GM21786 (cell line): ENCODE measurements around the gene CTNND2.

ENCODE experiments used
- ATAC-seq: cut with Tn5 transposase; IDR thresholded peaks from one replicate; pipeline ENCODE4 v1.9.1; 2021; ENCODE audit not compliant: unreplicated experiment

Gene CTNND2

DNA sequence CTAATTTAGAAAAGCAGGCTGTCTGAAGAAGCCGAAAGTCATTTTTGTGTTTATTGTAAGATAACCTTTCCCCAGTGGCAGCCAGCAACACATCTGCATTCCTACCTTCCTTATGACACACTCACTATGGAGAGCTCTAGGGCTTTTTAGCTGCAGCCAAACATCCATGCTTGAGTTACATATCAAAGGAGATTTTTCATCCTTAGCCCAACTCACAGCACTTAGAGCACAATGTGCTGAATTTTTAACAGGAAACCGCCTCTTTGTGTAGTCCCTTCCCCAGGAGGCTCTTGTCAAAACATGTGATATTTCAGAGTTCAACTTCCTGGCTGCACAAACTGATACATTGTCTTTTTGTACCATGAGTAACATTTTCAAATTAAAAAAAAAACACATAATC lies 379.2 kb downstream of the CTNND2 start:
- no peak for ATAC-seq

DNA sequence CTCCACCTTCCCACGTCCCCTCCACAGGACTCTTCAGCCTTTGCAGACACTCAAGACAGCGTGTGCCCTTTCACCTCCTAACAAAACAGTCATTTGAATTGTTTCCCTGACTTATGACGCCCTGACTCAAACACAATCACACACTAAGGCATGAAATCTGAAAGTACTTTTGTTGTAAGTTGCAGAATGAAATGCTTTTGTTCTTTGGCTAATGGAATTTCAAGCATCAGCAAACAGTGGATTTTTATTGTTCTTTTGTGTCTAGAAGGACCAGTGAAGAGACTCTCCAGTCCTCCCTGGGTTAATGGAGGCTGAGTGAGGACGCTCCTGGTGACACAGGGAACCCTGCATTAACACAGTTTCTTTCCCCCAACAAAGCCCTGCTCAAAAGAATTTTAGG lies 380.1 kb downstream of the CTNND2 start:
- ATAC-seq = no peak

DNA sequence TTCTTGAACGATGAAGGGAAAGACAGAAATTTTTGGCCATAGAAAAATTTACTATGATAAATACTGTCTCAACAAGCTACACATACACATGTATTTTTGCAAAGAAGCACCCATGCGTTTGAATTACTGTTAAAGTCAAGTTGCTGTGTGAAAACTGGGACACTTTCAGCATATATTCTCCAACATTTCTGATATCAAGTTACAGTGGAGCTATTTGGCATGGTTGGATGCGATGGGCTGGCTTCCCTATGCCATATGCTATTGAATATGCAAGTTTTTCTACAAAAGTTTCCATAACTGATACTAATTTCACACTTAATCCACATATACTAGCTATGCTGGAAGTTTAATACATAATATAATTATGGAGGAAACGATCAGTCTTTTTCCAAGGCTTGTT lies 381.4 kb downstream of the CTNND2 start:
- no peak for ATAC-seq

DNA sequence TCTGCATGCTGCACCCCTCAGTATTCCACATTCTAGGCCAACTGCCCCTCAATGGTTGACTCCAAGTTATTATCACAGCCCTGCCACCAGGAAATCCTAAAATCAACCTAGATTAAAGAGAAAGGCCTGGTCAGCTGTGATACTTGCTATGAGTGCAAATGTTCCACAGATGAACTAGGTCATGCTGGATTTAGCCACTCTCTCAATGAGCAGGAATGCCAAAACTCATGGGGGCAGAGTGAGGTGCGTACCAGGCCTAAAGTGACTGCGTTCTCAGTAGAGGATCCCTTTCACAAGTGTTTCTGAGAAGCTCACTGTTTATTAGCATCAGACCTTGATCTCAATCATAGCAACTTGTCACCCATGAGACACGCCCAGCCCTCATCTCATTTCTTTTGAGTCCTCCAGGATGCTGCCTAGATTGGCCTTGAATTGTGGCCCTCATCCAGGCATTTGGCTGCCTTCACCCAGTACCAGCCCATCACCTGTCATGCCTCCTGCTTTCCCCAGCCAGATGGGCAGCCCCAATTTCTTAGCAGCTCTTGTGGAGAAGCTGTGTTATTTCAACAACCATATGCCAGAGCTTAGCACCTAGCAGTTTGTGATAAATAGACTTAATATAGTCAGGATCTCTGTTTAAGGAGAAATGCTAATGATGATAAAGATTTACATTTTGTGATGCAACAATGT lies 383.9 kb downstream of the CTNND2 start:
- ATAC-seq = no peak

DNA sequence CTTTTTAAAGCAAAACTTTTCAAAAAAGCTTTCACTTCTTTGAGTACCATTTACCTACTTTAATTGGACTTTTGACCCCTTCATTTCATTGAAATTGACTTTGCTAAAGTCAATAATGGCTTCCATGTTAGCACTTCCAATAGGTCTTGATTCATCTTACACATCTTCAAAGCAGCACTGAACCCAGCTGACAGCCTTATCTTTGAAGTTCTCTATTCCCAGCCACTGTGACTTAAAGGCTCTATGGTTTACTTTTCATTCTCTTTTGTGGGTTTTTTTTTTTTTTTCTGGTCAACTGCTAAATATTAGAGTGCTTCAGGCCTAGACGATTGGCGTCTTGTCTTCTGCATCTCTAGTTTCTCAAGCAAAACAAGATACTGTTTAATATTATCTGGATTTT lies 385.0 kb downstream of the CTNND2 start:
- ATAC-seq = no peak

DNA sequence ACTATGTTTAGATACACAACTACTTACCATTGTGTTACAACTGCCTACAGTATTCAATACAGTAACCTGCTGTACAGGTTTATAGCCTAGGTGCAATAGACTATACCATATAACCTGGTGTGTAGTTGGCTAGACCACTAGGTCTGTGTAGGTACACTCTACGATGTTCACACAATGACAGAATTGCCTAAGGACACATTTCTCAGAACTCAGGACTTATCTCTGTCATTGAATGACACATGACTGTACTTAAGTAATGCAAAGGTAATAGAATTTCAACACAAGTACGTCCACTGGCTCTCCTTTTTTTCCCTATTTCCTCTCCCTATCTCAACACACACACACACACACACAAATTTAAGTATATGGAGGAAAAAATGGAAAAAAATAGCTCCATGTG lies 385.6 kb downstream of the CTNND2 start:
- ATAC-seq = no peak

DNA sequence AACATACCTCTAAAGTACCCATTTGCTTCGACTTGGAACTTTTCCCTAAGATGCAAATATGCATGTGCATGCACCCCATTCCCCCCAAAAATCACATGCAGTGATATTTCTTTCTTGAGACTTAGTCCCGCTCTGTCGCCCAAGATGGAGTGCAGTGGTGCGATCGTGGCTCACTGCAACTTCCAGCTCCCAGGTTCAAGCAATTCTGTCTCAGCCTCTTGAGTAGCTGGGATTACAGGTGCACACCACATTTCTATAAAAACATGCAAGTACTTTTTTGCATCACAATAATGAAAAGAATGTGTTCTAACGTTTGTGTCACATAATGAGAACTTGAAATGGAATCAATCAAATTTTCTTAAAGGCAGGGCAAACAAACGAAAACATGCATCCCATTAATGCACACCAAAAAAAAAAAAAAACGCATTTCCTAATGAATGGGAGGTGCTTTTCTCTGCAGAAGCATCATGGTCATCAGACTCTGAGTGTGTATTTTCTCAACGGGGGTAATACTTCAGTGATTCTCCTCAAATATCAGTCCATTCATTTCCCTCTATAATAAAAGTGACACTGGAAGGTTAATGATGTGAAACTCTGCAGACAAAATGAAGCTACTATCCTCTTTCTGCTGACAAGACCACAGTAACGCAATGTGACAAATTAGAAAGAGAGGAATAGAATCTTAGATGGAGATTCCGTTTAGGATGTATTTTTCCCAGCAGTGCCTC lies 389.4 kb downstream of the CTNND2 start:
- no peak for ATAC-seq

DNA sequence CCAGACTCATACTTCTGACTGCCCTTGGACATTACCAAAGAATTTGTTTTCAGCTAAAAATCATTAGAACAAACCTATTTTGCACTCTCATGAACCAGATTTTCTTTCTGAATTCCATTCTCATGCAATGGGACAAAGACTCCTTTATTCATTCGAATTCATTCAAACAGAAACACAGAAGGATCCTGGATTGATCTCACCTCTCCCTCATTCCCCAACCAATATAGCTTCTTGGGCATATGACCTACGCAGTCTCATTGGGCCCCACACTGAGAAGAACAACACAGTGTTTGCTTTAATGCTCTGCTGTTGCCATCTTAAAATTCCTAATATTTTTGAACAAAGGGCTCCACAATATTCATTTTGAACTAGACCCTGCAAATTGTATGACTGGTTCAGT lies 392.4 kb downstream of the CTNND2 start:
- ATAC-seq = no peak

DNA sequence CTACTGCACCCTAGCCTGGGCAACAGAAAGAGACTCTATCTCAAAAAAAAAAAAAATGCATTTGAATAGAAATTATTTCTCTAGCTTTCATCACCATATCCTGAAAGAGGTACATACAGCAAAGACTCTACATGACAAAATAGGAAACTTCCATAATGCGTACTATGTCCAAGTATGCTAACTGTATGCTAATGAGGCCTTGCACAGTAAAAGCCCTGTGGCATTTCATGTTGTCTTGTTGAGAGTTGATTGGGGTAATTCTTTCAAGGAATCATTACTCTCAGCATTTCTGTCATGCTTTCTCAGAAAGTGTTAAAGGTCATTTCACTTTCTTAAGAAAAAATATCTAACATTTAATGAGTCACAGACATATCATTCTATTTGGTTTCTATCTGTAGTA lies 393.4 kb downstream of the CTNND2 start:
- no peak for ATAC-seq

DNA sequence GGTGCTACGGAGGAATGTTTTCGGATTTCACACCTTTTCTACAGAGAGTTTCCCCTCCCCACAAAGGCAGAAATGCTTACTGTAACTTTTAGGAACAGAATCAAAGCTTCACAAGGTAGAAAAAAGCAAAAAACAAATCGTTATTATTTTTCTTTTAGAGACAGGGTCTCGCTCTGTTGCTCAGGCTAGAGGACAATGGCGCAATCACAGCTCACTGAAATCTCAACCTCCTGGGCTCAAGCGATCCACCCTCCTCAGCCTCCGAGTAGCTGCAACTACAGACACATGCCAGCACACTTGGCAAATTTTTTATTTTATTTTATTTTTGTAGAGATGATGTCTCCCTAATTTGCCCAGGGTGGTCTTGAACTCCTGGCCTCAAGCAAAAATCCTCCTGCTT lies 394.5 kb downstream of the CTNND2 start:
- ATAC-seq = no peak

DNA sequence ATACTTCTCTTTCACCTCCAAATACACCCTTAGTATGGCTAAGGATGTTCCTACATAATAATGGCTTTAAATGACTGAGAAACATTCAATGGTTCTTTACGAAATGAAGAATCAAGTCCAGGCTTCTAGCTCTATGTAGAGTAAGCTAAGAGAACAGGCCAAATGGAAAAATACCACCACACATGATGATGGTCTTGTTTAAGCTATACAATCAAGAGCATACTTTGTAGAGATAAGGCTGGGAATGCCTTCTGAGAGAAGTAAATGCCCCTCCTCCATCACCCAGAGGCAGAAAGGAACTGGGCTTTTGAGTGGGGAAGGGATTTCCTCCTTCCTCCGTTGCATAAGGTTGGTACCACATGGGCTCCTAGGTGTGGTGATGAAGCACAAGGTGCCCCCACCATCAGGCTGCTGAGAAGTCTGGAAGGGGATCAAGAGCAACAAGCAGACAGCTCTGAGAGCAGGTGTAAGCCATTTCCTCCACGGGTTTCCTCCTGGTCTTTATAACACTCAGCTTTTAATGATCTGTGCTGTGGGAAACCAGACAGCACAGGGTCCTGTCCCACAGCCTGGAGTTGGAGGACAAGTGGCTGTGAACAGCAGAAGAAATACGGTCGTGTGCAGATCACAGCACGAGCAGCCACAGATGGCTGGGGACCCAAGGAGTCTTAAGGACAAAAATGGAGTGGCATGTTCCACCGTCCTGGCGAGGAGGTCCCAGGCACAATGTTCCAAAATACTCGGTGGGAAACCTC lies 396.9 kb downstream of the CTNND2 start:
- no peak for ATAC-seq

DNA sequence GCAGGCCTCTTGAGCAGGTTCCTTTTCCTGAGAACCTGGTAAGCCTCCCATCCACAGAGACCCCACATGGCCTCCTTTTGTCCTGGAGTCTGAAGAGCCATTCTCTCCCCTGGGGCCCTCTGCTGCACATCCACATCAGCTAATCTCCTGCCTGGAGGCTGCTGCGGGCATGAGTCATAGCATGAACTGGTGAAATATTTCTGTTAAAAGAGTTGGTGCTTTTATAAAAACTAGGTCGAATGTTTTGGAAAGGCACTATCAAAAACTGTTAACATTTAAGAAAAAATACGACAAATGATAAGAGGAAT lies 399.4 kb downstream of the CTNND2 start:
- no peak for ATAC-seq

DNA sequence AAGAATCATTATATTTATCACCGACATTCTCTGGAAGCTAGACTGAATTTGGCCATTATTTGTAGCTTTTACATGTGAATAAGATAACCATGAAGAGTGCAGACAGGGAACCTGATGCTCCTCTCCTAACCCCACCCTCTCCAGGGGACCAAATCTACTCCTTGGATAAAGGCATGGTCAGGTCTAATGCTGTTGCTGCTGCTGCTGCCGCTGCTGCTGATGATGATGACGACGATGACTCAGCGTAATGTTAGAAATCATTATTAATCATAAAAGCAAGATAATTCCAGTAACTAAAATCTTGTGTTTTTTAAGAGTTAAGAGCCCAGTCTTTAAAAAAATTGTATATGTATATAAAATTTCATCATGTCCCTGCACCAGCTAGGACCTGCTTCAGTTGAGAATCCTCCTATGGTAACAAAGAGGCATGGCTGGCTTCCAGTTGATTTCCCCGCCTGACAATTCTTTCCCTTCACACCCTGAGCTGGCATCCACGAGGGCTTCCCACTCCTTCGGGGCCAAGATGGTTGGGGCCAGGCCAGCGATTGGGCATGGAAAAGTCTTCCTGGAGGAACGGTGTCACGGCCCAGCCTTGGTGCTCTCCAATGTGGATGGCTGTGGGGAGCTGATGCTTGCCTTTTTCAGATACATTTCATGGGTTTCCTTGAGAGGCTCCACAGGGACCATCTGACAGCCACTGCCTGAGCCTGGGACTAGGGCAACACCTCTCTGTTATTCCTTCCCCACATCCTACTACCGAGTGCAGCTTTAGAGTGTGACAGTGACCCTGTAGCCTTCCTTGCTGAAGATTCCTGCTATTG lies 400.0 kb downstream of the CTNND2 start:
- no peak for ATAC-seq

DNA sequence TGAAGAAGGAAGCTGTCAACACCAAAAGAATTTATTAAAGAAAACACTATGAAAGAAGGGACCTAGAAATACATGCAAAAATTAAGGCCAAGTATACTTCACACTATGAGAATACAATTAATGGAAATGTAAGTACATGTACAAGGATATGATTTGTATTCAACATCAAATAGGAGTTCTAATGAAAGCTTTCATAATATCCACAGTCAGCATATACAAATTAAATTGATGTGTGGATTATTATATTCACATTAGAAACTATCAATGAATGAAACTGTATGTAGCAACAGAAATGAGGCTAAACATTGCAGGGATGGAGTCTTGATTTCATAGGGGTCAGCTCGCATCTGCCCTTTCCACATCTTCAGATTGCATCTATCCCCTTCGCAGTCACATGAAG lies 401.5 kb downstream of the CTNND2 start:
- ATAC-seq = no peak

DNA sequence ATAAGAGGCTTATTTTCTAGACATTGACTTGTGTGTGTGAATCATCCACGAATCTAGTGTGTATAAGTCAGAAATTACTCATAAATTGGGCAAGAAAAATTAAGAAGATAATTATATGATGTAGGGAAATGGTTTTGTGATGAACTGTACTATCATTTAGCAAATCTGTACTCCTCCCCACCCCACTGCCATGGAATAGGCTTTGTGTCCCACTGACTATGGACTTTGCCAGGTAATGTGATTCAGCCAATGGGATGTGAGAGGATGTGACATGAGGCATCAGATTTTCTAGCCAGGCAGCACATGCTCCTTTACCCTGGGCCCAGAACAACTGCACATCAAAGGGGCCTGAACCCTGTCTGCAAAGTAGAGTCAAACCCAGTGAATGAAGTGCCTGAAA lies 406.6 kb downstream of the CTNND2 start:
- no peak for ATAC-seq

DNA sequence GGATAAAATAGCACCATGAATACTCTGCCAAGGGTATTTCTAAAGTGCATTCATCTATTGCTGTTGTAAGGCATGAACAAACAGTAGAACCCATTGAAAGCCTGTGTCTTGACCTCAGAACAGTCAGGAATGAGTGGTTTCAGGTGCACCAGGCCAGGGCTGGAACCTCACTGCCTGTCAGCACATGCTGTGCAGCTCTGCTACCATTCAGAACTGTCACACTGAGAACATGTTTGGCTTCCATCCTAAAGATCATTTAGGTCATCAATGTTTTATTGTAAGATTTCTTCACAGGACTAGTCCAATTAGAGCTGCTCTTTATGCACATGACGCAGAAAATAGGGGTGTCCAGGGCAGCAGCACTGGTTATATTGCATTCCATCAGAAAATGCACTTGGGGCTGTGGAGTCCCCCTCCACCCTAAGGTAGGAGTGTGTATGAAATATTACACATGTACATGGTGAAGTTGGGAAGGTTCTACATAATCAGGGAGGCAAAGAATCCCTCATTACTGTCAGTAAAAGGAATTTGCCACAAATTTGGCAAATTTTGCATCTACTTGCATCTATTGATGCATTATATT lies 408.0 kb downstream of the CTNND2 start:
- no peak for ATAC-seq

DNA sequence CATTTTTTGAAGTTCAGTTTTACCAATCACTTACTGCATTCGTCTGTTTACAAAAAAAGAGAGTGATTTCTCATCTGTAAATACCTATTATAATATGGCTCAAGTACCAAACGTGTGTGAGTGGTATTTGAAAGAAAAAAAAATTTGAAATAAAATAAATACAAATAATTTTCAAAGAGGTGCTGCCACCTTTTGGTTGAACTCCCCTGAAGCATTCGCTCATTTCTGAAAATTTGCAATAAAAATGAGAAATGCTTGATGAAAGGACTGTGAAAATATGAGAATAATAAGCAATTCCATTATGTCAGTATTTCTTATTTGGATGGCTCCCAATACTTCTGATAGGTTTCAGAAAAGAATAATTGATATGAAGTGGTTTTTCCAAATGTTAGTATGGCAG lies 409.9 kb downstream of the CTNND2 start:
- ATAC-seq = no peak

DNA sequence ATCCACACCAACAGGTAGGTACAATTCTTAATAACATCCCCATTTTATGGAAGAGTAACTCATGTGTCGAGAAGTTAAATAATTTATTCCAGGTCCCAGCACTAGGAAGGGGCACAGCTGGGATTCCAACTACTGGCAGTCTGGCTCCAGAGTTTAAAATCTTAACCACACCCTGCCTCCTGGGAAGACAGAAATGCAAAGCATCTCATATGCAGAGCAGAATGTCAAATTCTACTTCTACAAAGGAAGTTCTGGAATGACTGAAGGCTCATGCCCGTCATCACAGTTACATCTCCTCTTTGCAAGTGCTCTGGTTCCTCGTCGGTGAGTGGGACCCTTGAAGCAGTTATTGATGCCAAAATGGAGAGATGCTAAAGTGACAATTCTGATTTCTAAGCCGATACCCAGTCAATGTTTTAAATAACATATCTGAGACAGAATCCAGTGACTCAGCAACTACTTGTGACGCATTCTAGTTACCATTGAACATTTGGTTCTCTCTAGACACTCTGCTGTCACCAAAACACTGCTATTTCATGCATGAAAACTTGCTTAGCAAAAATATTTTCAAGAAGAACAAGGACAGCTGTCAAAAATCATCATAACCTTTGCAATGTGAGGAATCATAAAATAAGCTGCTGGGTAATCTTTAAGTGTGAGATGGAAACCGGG lies 412.7 kb downstream of the CTNND2 start:
- no peak for ATAC-seq

DNA sequence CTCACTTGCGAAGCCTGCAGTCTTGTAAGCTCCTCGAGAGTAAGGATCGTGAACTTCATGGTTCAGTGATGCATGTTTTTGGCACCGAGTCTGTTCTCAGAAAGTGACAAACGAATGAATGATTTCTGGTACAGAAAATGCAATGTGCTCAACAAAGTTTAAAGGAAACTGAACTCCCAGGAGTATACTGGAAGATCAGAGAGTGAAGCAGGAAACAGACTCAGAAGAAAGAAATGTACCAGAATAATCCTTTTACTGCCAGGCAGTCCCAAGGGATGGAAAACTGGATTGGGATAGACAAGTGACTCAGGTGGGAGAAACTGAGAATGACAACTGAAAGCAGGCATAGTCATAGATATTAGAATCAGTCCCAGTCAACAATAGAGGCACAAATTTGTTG lies 420.6 kb downstream of the CTNND2 start:
- no peak for ATAC-seq

DNA sequence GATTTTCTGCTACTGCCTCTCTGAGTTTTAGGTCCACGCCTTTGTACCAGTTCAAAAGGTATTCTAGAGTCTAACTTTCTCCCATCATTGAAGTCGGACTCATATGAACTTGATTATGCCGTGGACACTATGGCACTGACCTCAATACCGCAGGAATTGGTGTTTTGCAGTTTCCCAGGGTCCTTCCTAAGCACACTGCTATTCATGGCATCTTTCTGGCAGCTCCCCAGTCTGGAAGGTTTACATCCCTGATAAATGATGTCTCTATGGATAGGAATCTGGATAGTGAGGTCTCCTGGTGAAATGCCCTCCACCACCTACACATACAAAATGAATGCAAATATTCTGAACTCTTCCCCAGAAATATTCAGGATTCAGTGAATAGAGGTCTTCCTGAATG lies 422.2 kb downstream of the CTNND2 start:
- ATAC-seq = no peak

DNA sequence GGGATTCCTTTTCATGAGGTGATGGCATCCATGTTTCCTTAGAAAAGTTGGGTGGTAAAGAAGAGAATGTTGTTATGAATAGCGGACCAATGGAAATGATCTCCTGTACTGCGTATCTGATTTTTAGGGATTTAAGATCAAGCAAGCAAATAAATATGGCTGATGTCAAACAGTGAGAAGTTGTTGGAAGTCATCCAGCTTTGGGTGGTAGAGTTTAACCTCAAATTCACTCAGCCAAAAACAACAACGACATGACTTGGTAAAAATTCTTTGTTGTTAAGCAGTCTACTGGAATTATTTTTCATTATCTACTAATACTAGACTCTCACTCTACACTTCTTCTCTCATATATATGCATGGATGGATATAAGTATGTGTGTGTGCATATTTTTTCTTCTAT lies 426.5 kb downstream of the CTNND2 start:
- no peak for ATAC-seq
